Spleen (tissue), 11 donors: ENCODE data around the gene HDAC5. TPM values are rescaled to one million over a fixed set of nuclear protein-coding genes. Genes with fewer than 3 reads are reported as not detected.

Experiments
- DNase-seq: peaks from one replicate; pipeline ENCODE4 v3.0.0-alpha.2; 2020
- H3K27ac ChIP-seq, 8 donors: fragments of 200-600 bp; sonication (generic) in 7 of 8; 1 replicate in 4 of 8; 2 replicates in 4 of 8; pipeline versions ENCODE4 v1.5.0 to v1.8.0; 2016 to 2021; ENCODE audit warnings: inconsistent platforms in 4 of 8, mild to moderate bottlenecking in 4 of 8, moderate library complexity in 1 of 8
- H3K27me3 ChIP-seq, 7 donors: fragments of 200-600 bp; sonication (generic) in 6 of 7; replicated peaks in 1 of 7; 1 replicate in 4 of 7; 2 replicates in 3 of 7; pipeline versions ENCODE4 v1.5.0 to v1.8.0; 2016 to 2021; ENCODE audit warnings: inconsistent platforms in 3 of 7, mild to moderate bottlenecking in 1 of 7
- H3K36me3 ChIP-seq, 6 donors: fragments of 200-600 bp; sonication (generic) in 5 of 6; 1 replicate in 4 of 6; 2 replicates in 2 of 6; pipeline versions ENCODE4 v1.5.0 to v1.8.0; 2016 to 2021; ENCODE audit warnings: inconsistent platforms in 2 of 6
- H3K4me1 ChIP-seq, 6 donors: fragments of 200-600 bp; sonication (generic) in 5 of 6; 1 replicate in 3 of 6; 2 replicates in 3 of 6; pipeline versions ENCODE4 v1.5.0 to v1.8.0; 2016 to 2021; ENCODE audit warnings: inconsistent platforms in 3 of 6
- H3K4me3 ChIP-seq, 8 donors: fragments of 200-600 bp; sonication (generic) in 7 of 8; 1 replicate in 4 of 8; 2 replicates in 4 of 8; pipeline versions ENCODE4 v1.5.0 to v1.8.0; 2016 to 2021; ENCODE audit warnings: inconsistent platforms in 4 of 8, mild to moderate bottlenecking in 4 of 8, moderate library complexity in 2 of 8
- H3K9me3 ChIP-seq, 8 donors: fragments of 200-600 bp; sonication (generic) in 7 of 8; 1 replicate in 4 of 8; 2 replicates in 4 of 8; pipeline versions ENCODE4 v1.5.0 to v1.8.0; 2016 to 2021; ENCODE audit warnings: inconsistent platforms in 4 of 8
- CTCF ChIP-seq, 11 experiments: fragments of 200-600 bp in 7 of 11; fragments of 450-650 bp in 4 of 11; sonication (generic) in 4 of 11; IDR thresholded peaks in 8 of 11; conservative IDR thresholded peaks in 3 of 11; 1 replicate in 7 of 11; 2 replicates in 4 of 11; pipeline versions ENCODE4 v1.4.0 to v1.8.0; 2016 to 2021; ENCODE audit warnings: antibody characterized with exemption in 11 of 11, inconsistent platforms in 4 of 11, mild to moderate bottlenecking in 1 of 11
- POLR2A ChIP-seq, 3 donors: fragments of 450-650 bp; IDR thresholded peaks; one replicate each; pipeline ENCODE4 v1.5.1; 2017; ENCODE audit warnings: antibody characterized with exemption in 3 of 3, mild to moderate bottlenecking in 1 of 3
- POLR2AphosphoS5 ChIP-seq, 3 donors: sonication (generic); formaldehyde crosslinking; IDR thresholded peaks; one replicate each; pipeline ENCODE4 v1.5.1; 2017; ENCODE audit warnings: antibody characterized with exemption in 3 of 3
- WGBS, 5 donors: extraction: QIAGEN DNeasy Blood & Tissue Kit in 3 of 5; methylation state at CpG; one replicate each; pipeline versions ENCODE4 v1.1.5 to v1.1.7; 2013 to 2018; 5-methylcytosine and 5-hydroxymethylcytosine counted together
- intact Hi-C: fragments of 100-400 bp; cut with DNase I; formaldehyde crosslinking; loops from one replicate; pipeline ENCODE4 v1.15.0; 2023; ENCODE audit warnings: low total_unique reads
- polyA plus RNA-seq, 3 donors: library from polyadenylated mRNA; stranded (reverse); fragments of 200-250 nt; gene quantifications; one replicate each; pipeline ENCODE4 v1.2.1, GENCODE V29; 2013
- total RNA-seq, 7 donors: library from RNA; depleted of rRNA in 3 of 7; stranded (reverse); fragments of >200 nt in 3 of 7; fragmentation: NEBNext Ultra II Directional in 4 of 7; extraction: Animal tissue kit (Norgen Biotek cat#: 25700) in 4 of 7; gene quantifications; one replicate each; pipeline versions ENCODE4 v1.1.0 to v1.2.1, GENCODE V29; 2016 to 2021
- donor health status: healthy with polysubstance abuse.
- donor health status: DM: no; HTN: no; CAD: no; lungs with moderate emphysema.
- donor health status: DM: no; HTN: no; CAD: no.
- donor health status: Bipolar disorder and iron deficiency.
- donor health status: healthy.
- donor health status: DM: no; HTN: no; CAD: no.
- donor health status: DM: yes; HTN: yes; CAD: no.

Gene HDAC5
- total and polyA plus RNA-seq, 10 donors = 18.5 to 72.9 (median 46.7) TPM

GRCh38 chr17:44086364-44087311 is 36.8 kb downstream of the HDAC5 start:
- Histone ChIP-seq H3K36me3 (peaks cover 0 to 100% (median 82%) of the 10 kb centered on the region in 6 donors), H3K27me3 (no peaks in the 10 kb centered on the region), H3K9me3 (no peaks in the 10 kb centered on the region), H3K4me3 (no peak overlapping the region), H3K4me1 (no peaks in the 10 kb centered on the region), H3K27ac (peak overlapping the region in 1 of 8 donors; percentile 1)
- DNase-seq = no peak
- WGBS, 5 donors = 65 to 79% (median 75%) methylated on average over 19 to 23 of the region's 23 CpGs
- intact Hi-C loops = no loop called here
- TF ChIP-seq CTCF (IDR thresholded peaks at IDR 0.05 in 8 of 11, conservative IDR thresholded peaks at IDR 0.05 in 3 of 11) (no peak), POLR2AphosphoS5 (IDR thresholded peaks at IDR 0.05) (peak in 1 of 3 donors; percentile 38)

- no peaks in the 10 kb centered on the region for H3K9me3 ChIP-seq
- WGBS, 5 donors = 79 to 97% (median 87%) methylated on average over 5 of the region's 5 CpGs
- TF ChIP-seq POLR2AphosphoS5 (IDR thresholded peaks at IDR 0.05) (no peak), CTCF (IDR thresholded peaks at IDR 0.05 in 8 of 11, conservative IDR thresholded peaks at IDR 0.05 in 3 of 11) (no peak), POLR2A (IDR thresholded peaks at IDR 0.05) (no peak)
- no peaks in the 10 kb centered on the region for H3K4me1 ChIP-seq
- no peak overlapping the region for H3K27ac ChIP-seq
- peaks cover 0 to 100% (median 77%) of the 10 kb centered on the region in 6 donors for H3K36me3 ChIP-seq
- H3K4me3 ChIP-seq = no peak overlapping the region
- intact Hi-C loops = no loop called here
- no peak for DNase-seq
- no peaks in the 10 kb centered on the region for H3K27me3 ChIP-seq
These were observed 37.5 kb downstream of the HDAC5 start for GRCh38 chr17:44085908-44086307.

- DNase-seq = no peak
- Histone ChIP-seq H3K4me3 (no peak overlapping the region), H3K4me1 (peaks cover 0 to 5% (median 0%) of the 10 kb centered on the region in 6 donors), H3K27ac (no peak overlapping the region), H3K36me3 (peaks cover 0 to 100% (median 76%) of the 10 kb centered on the region in 6 donors), H3K9me3 (no peaks in the 10 kb centered on the region), H3K27me3 (no peaks in the 10 kb centered on the region)
- TF ChIP-seq POLR2AphosphoS5 (IDR thresholded peaks at IDR 0.05) (no peak), CTCF (IDR thresholded peaks at IDR 0.05 in 8 of 11, conservative IDR thresholded peaks at IDR 0.05 in 3 of 11) (no peak), POLR2A (IDR thresholded peaks at IDR 0.05) (no peak)
- WGBS, 5 donors = 93 to 97% (median 95%) methylated on average over 7 of the region's 7 CpGs
- intact Hi-C loops = no loop called here
These were observed 38.5 kb downstream of the HDAC5 start for GRCh38 chr17:44084921-44085320.

GRCh38 chr17:44084131-44084538 is 39.3 kb downstream of the HDAC5 start:
- Histone ChIP-seq H3K9me3 (no peaks in the 10 kb centered on the region), H3K27ac (no peak overlapping the region), H3K27me3 (no peaks in the 10 kb centered on the region), H3K36me3 (peaks cover 0 to 100% (median 78%) of the 10 kb centered on the region in 6 donors), H3K4me3 (no peak overlapping the region), H3K4me1 (peaks cover 0 to 9% (median 0%) of the 10 kb centered on the region in 6 donors)
- TF ChIP-seq POLR2AphosphoS5 (IDR thresholded peaks at IDR 0.05) (no peak), CTCF (IDR thresholded peaks at IDR 0.05 in 8 of 11, conservative IDR thresholded peaks at IDR 0.05 in 3 of 11) (peak in 3 of 11 experiments; percentile 23 to 34 (median 34))
- DNase-seq = no peak
- 68 to 84% (median 75%) methylated on average over 10 of the region's 10 CpGs for WGBS, 5 donors
- intact Hi-C loops = no loop called here
